HEK293 (cell line): ENCODE measurements around the gene ZFYVE28.

Experiments used
- ZIC2 ChIP-seq: fragments of 450-650 bp; formaldehyde crosslinking; IDR thresholded peaks from 2 replicates; pipeline ENCODE4 v1.5.1; 2016; ENCODE audit warnings: missing biosample characterization, missing genetic modification characterization
- ZSCAN5A ChIP-seq: fragments of 450-650 bp; formaldehyde crosslinking; IDR thresholded peaks from 2 replicates; pipeline ENCODE4 v1.5.1; 2016; ENCODE audit warnings: missing biosample characterization, missing genetic modification characterization

DNA sequence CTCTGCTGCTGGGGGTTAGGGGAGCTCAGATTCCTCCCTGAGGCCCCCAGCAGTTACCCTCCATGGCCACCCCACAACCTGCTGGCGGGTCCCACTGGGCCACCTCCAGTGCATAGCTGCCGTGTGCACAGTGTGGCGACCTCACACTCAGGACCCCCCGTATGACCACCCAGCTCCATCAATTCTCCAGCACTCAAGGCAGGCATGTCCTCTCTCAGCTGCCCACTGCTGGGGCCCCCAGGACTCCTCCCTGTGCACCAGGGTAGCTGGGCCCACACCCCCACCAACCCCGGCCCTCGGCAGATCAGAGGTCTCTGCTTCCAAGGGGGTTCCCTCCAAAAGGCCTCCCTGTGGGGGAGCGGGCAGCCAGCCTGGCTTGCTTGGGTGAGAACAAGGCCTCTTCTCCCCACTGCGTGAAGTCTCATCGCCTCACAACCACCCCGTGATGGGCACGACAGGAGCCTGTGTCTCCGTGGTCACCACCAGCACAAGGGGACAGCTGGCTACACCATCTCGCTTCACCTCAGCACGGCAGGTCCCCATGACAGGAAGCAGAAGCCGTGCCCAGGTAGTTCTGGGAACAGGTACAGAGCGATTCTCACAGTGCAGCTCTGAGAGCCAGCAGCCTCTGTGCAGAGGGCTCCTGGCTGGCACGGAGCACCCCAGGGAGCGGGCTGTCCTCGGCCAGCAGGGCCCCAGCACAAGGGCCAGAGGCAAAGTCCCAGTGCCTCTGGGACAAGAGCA lies 171.9 kb downstream of the ZFYVE28 start:
- TF ChIP-seq ZSCAN5A (tag by site-specific recombination) (no peak), ZIC2 (tag by site-specific recombination) (peak; percentile 32; the same call in 1 of the 2 replicates)
